Gastrocnemius medialis (tissue), 4 donors: ENCODE results near the gene BICDL2. TPM values are rescaled to one million over a fixed set of nuclear protein-coding genes. Genes with fewer than 3 reads are reported as not detected.
A peak's percentile ranks its signal among the peaks of the same experiment; 100 is the strongest.

Experiments
- ATAC-seq, 2 donors: fragments of 150-250 bp; one replicate each; pipeline ENCODE4 v1.9.1; 2016
- DNase-seq, 2 donors: peaks; one replicate each; pipeline ENCODE4 v3.0.0-alpha.2; 2019
- H3K27ac ChIP-seq, 4 donors: fragments of 200-600 bp; sonication (generic); 1 replicate in 1 of 4; 2 replicates in 3 of 4; pipeline ENCODE4 v1.5.1; 2016 to 2018; ENCODE audit warnings: mild to moderate bottlenecking in 2 of 4, moderate library complexity in 1 of 4
- H3K27me3 ChIP-seq, 3 donors: fragments of 200-600 bp; sonication (generic) in 2 of 3; 1 replicate in 1 of 3; 2 replicates in 2 of 3; pipeline versions ENCODE4 v1.5.1 to v1.6.0; 2016 to 2019; ENCODE audit warnings: mild to moderate bottlenecking in 1 of 3, moderate library complexity in 1 of 3
- H3K36me3 ChIP-seq, 2 donors: fragments of 200-600 bp; sonication (generic) in 1 of 2; one replicate each; pipeline ENCODE4 v1.5.1; 2017 to 2018
- H3K4me1 ChIP-seq, 2 donors: fragments of 200-600 bp; sonication (generic) in 1 of 2; one replicate each; pipeline ENCODE4 v1.5.1; 2016 to 2017; ENCODE audit warnings: mild to moderate bottlenecking in 2 of 2
- H3K4me3 ChIP-seq, 4 donors: fragments of 200-600 bp; sonication (generic) in 3 of 4; 1 replicate in 1 of 4; 2 replicates in 3 of 4; pipeline ENCODE4 v1.5.1; 2016 to 2019; ENCODE audit warnings: mild to moderate bottlenecking in 2 of 4
- H3K9me3 ChIP-seq, 3 donors: fragments of 200-600 bp; sonication (generic) in 2 of 3; 1 replicate in 1 of 3; 2 replicates in 2 of 3; pipeline ENCODE4 v1.5.1; 2016 to 2019
- CTCF ChIP-seq, 5 experiments: fragments of 450-650 bp in 3 of 5; fragments of 200-600 bp in 2 of 5; sonication (generic) in 2 of 5; IDR thresholded peaks in 4 of 5; conservative IDR thresholded peaks in 1 of 5; 1 replicate in 4 of 5; 2 replicates in 1 of 5; pipeline ENCODE4 v1.5.1; 2016 to 2019; ENCODE audit warnings: antibody characterized with exemption in 5 of 5, mild to moderate bottlenecking in 3 of 5, moderate library complexity in 3 of 5
- POLR2A ChIP-seq, 2 donors: fragments of 450-650 bp; IDR thresholded peaks; one replicate each; pipeline ENCODE4 v1.6.1; 2017; ENCODE audit warnings: antibody characterized with exemption in 2 of 2, mild to moderate bottlenecking in 2 of 2, moderate library complexity in 2 of 2
- in situ Hi-C, 4 donors: fragments of 200-750 bp; cut with MboI; loops; one replicate each; pipeline versions ENCODE4 v1.15.0 to v1.8.0; 2017; ENCODE audit warnings: low sequenced_read_pairs in 4 of 4
- intact Hi-C: fragments of 100-400 bp; cut with DNase I; formaldehyde crosslinking; loops from one replicate; pipeline ENCODE4 v1.15.1; 2023; ENCODE audit warnings: low total_unique reads
- total RNA-seq, 4 donors: library from RNA; depleted of rRNA; stranded (reverse); fragments of >200 nt; gene quantifications; one replicate each; pipeline versions ENCODE4 v1.1.0 to v1.2.3, GENCODE V29; 2016

BICDL2 gene
- total RNA-seq, 4 donors from 2014 or later, result 0.32 TPM; not detected in 3

DNA sequence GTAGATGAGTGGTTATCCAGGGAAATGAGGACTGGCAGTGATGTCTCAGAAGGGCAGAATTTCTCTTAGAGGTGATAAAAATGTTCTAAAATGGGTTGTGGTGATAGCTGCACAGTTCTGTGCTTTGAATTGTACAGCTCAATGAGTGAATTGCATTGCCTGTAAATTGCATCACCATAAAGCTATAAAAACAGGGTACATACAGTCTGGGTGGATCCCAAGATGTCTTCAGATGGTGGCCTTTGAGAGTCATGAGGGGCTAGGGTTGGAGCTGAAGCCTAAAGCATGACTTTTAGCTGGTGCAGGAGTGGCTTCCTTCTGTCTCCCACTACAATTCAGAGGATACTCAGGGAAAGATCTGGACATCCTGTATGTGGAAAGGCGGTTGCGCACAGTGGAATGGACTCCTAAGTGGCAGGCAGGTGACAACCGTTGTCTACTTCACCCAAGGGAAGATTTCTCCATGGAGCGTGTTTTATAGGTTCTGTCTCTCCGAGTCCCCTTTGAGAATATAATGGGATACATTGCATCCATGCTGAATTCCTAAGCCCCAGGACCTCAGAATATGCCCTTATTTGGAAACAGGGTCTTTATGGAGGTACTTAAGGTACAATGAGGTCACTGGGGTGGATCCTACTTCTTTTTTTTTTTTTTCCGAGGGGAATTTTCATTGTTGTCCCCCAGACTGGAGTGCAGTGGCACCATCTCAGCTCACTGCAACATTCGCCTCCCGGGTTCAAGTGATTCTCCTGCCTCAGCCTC is 27.1 kb upstream of the BICDL2 start:
- in situ Hi-C loops, result loop anchor here in 3 of 4 donors (5.0 to 10.0 kb wide), 4 partner anchors 61 to 103 kb away; no protein-coding TSS in a partner anchor
- Histone ChIP-seq H3K27me3 (no peaks in the 10 kb centered on the region), H3K36me3 (no peaks in the 10 kb centered on the region), H3K27ac (peak overlapping the region in 3 of 4 donors; percentile 75 to 85 (median 76)), H3K4me3 (no peak overlapping the region), H3K4me1 (peaks cover 44 to 47% of the 10 kb centered on the region in 2 donors), H3K9me3 (no peaks in the 10 kb centered on the region)
- TF ChIP-seq POLR2A (IDR thresholded peaks at IDR 0.05) (no peak), CTCF (IDR thresholded peaks at IDR 0.05 in 4 of 5, conservative IDR thresholded peaks at IDR 0.05 in 1 of 5) (no peak)
- ATAC-seq (no peak), DNase-seq (no peak)
- intact Hi-C loops, result no loop called here

DNA sequence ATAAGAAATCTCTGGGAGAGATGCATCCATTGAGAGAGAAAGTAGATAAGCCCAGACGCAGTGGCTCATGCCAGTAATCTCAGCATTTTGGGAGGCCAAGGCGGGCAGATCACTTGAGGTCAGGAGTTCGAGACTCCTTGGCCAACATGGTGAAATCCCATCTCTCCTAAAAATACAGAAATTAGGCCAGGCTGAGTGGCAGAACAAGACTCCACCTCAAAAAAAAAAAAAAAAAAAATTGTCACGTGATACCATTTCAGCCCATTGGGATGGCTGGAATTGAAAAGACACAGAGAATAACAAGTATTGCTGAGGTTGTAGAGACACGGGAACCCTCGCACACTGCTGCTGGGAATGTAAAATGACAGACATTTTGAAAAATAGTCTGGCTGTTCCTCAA is 25.8 kb upstream of the BICDL2 start:
- intact Hi-C loops (no loop called here), in situ Hi-C loops (loop anchor here in 3 of 4 donors (5.0 to 10.0 kb wide), 4 partner anchors 62 to 105 kb away; no protein-coding TSS in a partner anchor)
- Histone ChIP-seq H3K27me3 (no peaks in the 10 kb centered on the region), H3K27ac (peak overlapping the region; percentile 69 to 85 (median 82)), H3K36me3 (no peaks in the 10 kb centered on the region), H3K4me3 (no peak overlapping the region), H3K4me1 (peaks cover 44 to 56% of the 10 kb centered on the region in 2 donors), H3K9me3 (no peaks in the 10 kb centered on the region)
- TF ChIP-seq CTCF (IDR thresholded peaks at IDR 0.05 in 4 of 5, conservative IDR thresholded peaks at IDR 0.05 in 1 of 5), result no peak
- no peak for TF ChIP-seq POLR2A (IDR thresholded peaks at IDR 0.05)
- ATAC-seq (peak in 1 of 2 donors; percentile 0), DNase-seq (no peak)

DNA sequence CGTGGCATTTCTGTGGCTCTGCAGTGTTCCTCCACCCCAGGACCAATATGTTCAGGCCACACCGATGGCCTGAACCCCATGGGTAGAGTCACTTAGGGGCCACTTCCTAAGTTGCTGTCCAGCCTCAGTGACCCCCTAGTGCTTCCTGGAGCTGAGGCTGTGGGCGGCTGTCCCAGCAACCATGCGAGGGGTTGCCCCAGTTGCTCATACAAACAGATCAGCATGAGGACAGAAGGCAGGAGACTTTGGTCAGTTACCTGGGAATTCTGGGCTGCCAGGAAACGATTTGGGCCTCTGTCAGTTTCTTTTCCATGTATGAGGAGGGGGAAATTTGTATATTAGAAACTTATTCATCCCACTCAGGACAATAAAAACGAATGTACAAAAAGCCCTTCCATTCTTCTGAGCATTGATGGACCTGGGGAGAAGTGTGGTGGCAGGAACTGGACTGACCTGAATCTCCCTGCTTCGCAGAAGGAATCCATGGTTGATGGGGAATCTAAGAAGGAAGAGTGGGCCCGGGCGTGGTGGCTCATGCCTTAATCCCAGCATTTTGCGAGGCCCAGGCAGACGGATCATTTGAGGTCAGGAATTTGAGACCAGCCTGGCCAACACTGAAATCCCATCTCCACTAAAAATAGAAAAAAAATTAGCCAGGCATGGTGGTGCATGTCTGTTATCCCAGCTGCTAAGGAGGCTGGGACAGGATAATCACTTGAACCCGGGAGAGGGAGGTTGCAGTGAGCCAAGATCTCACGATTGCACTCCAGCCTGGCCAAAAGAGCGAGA is 23.8 kb upstream of the BICDL2 start:
- DNase-seq (no peak), ATAC-seq (peak in 1 of 2 donors; percentile 9)
- no peaks in the 10 kb centered on the region for H3K36me3 ChIP-seq
- H3K4me1 ChIP-seq, result peaks cover 40 to 50% of the 10 kb centered on the region in 2 donors
- no peaks in the 10 kb centered on the region for H3K9me3 ChIP-seq
- intact Hi-C loops, result no loop called here
- peak overlapping the region; percentile 79 to 85 (median 83) for H3K27ac ChIP-seq
- no peaks in the 10 kb centered on the region for H3K27me3 ChIP-seq
- in situ Hi-C loops, result loop anchor here in 3 of 4 donors (5.0 to 10.0 kb wide), 4 partner anchors 64 to 107 kb away; no protein-coding TSS in a partner anchor
- H3K4me3 ChIP-seq, result peak overlapping the region in 1 of 4 donors; percentile 18
- TF ChIP-seq POLR2A (IDR thresholded peaks at IDR 0.05) (no peak), CTCF (IDR thresholded peaks at IDR 0.05 in 4 of 5, conservative IDR thresholded peaks at IDR 0.05 in 1 of 5) (no peak)

DNA sequence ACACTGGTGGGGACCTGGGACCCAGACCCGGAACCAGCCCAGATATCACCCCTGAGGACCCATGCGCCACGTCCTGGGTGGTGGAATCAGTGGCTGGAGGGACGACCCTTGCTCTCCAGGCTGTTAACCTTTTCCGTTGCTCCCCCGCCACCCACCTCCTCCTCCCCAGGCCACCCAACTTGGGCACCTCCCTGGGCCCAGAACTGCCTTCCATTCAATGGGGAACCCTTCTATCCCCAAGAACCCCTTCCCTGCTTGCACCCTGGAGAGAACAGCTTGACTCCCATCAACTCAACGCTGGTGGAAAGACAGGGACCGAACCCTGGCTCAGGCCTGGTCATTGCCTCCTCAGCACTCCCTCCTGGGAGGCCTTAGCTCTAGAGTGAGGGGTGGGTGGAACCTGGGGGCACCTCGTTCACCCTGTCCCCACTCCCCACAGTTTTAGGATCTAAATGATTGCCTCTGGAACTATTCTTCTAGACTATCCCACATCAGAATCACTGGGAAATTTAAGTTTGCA is 23.0 kb upstream of the BICDL2 start:
- TF ChIP-seq CTCF (IDR thresholded peaks at IDR 0.05 in 4 of 5, conservative IDR thresholded peaks at IDR 0.05 in 1 of 5) (no peak), POLR2A (IDR thresholded peaks at IDR 0.05) (no peak)
- Histone ChIP-seq H3K27ac (peak overlapping the region; percentile 79 to 85 (median 83)), H3K4me1 (peaks cover 32 to 43% of the 10 kb centered on the region in 2 donors), H3K36me3 (no peaks in the 10 kb centered on the region), H3K4me3 (peak overlapping the region; percentile 79 to 98 (median 92)), H3K27me3 (no peaks in the 10 kb centered on the region), H3K9me3 (no peaks in the 10 kb centered on the region)
- ATAC-seq (no peak), DNase-seq (no peak)
- intact Hi-C loops, result loop anchor here (1.0 to 2.0 kb wide), 4 partner anchors 39 to 107 kb away; partner anchors contain the start of gene TNFRSF12A
- in situ Hi-C loops, result loop anchor here in 3 of 4 donors (5.0 to 10.0 kb wide), 4 partner anchors 65 to 108 kb away; no protein-coding TSS in a partner anchor
